DND-41 (cell line): ENCODE data around the gene GOSR1.

Experiments used
- CTCF ChIP-seq: IDR thresholded peaks from 2 replicates; pipeline ENCODE4 v1.5.1; 2012; ENCODE audit warnings: borderline replicate concordance, low read length, moderate library complexity, mild to moderate bottlenecking; ENCODE audit not compliant: poor library complexity, severe bottlenecking; ENCODE audit errors: extremely low read depth
- EZH2 ChIP-seq: IDR thresholded peaks from 3 replicates; pipeline ENCODE4 v1.6.1; 2012; ENCODE audit warnings: borderline replicate concordance, low read depth, mild to moderate bottlenecking, moderate library complexity, low read length, inconsistent platforms; ENCODE audit not compliant: severe bottlenecking

GRCh38 chr17:30559656-30560055 is 82.4 kb downstream of the GOSR1 start:
- TF ChIP-seq CTCF (no peak), EZH2 (no peak)
